ENCODE results near the gene PSMC6.
"Not testable (repeated sequence)": the region's sequence is repeated elsewhere in the genome, so short reads cannot be mapped to it uniquely, and the experiment has no call there.

Gene PSMC6

DNA sequence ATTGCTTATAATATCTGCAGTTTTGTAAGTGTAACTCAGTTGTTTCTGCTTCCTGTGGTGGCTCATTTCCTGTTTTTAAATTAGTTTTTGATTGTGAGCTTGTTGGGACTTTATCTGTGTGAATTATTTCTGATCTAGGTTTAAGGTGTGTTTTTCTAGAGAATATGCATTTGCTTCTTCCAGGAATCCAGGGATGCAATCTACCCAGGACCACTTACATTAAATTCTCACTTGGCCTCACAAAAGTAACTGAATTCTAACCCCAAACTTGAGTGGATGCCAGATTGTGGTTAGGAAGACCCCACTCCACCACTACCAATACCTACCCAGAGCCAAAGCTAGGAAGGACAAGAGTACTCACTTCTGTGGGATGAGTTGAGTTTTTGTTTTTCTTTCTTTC, 34.9 kb downstream of the PSMC6 start:
- in situ Hi-C loops (cut with MboI; ENCODE audit: low sequenced_read_pairs, unreplicated experiment) = no loop called here
- TF ChIP-seq CTCF (IDR thresholded peaks at IDR 0.05; ENCODE audit: borderline replicate concordance, control extremely low read depth, extremely low read depth, insufficient read depth, missing control alignments) = no peak
- peak; percentile 11 for DNase-seq (ENCODE audit: low spot score)

DNA sequence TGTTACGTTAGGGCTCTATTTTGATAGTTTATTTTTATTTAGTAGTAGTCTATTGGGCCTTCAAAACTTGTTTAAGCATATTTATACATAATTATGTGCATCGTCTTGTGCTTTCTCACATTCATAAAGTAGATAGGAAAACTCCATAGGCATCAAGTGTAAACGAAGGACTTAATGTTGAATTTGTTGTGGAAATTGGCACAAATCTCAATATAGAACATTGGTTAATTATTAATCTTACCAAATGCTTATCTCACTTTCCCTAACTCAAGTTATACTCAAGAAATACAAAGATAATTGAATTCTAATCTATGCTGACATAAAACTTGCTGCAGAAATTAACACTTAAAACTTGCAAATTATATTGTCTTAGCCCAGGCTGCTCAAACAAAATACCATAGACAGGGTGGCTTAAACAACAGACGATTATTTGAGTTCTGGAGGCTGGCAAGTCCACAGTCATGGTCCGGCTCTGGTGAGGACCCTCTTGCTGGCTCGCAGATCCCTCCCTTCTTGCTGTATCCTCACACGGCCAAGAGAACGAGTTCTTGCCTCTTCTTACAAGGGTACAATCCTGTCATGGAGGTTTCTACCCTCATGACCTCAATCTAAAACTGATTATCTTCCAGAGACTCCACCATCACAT, 41.8 kb downstream of the PSMC6 start:
- DNase-seq (ENCODE audit: low spot score) = no peak
- in situ Hi-C loops (cut with MboI; ENCODE audit: low sequenced_read_pairs, unreplicated experiment) = no loop called here
- TF ChIP-seq CTCF (IDR thresholded peaks at IDR 0.05; ENCODE audit: borderline replicate concordance, control extremely low read depth, extremely low read depth, insufficient read depth, missing control alignments) = no peak

GRCh38 chr14:52755607-52756316, 48.8 kb downstream of the PSMC6 start:
- in situ Hi-C loops (cut with MboI; ENCODE audit: low sequenced_read_pairs, unreplicated experiment) = no loop called here
- no peak for DNase-seq (ENCODE audit: low spot score)
- no peak for TF ChIP-seq CTCF (IDR thresholded peaks at IDR 0.05; ENCODE audit: borderline replicate concordance, control extremely low read depth, extremely low read depth, insufficient read depth, missing control alignments)

GRCh38 chr14:52759145-52759544, 52.1 kb downstream of the PSMC6 start:
- in situ Hi-C loops (cut with MboI; ENCODE audit: low sequenced_read_pairs, unreplicated experiment) = no loop called here
- DNase-seq (ENCODE audit: low spot score) = no peak
- TF ChIP-seq CTCF (IDR thresholded peaks at IDR 0.05; ENCODE audit: borderline replicate concordance, control extremely low read depth, extremely low read depth, insufficient read depth, missing control alignments) = no peak

GRCh38 chr14:52762923-52763322, 55.9 kb downstream of the PSMC6 start:
- in situ Hi-C loops (cut with MboI; ENCODE audit: low sequenced_read_pairs, unreplicated experiment); DNase-seq (ENCODE audit: low spot score): not testable (repeated sequence)

- DNase-seq (ENCODE audit: low spot score) = no peak
- no peak for TF ChIP-seq CTCF (IDR thresholded peaks at IDR 0.05; ENCODE audit: borderline replicate concordance, control extremely low read depth, extremely low read depth, insufficient read depth, missing control alignments)
- in situ Hi-C loops (cut with MboI; ENCODE audit: low sequenced_read_pairs, unreplicated experiment) = no loop called here
Observed at GRCh38 chr14:52767058-52767833, 60.2 kb downstream of the PSMC6 start.

DNA sequence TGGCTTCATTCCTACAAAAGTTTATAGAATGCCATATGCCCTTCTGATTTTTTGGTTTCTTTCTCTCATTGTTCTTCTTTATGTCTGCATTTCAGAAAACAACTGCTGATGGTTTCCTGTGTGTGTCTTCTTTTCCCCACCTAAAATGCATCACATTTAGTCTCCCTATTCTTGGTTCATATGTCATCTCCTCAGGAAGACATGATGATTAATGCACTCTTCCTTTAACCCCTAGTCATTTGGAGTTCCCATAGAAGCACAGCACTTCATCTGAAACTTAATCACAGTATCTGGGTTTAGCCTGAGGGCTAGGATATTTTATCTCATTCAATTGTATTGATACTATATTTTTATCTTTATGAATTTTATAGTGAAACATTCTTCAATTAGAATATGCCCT, 62.9 kb downstream of the PSMC6 start:
- no peak for DNase-seq (ENCODE audit: low spot score)
- TF ChIP-seq CTCF (IDR thresholded peaks at IDR 0.05; ENCODE audit: borderline replicate concordance, control extremely low read depth, extremely low read depth, insufficient read depth, missing control alignments) = no peak
- in situ Hi-C loops (cut with MboI; ENCODE audit: low sequenced_read_pairs, unreplicated experiment) = no loop called here

Data from GM13976 (cell line).